Testis (tissue), 2 donors: ENCODE results near the gene RNGTT.

Experiments
- POLR2A ChIP-seq: fragments of 450-650 bp; IDR thresholded peaks from one replicate; pipeline ENCODE4 v1.6.1; 2017; ENCODE audit warnings: antibody characterized with exemption, mild to moderate bottlenecking, moderate library complexity
- TF ChIP-seq, protein P1 (sequence below), 3 experiments: fragments of 450-650 bp in 2 of 3; fragments of 200-600 bp in 1 of 3; sonication (generic) in 1 of 3; IDR thresholded peaks; one replicate each; pipeline ENCODE4 v1.5.1; 2016 to 2019; ENCODE audit warnings: antibody characterized with exemption in 3 of 3, mild to moderate bottlenecking in 2 of 3, moderate library complexity in 1 of 3

GRCh38 chr6:88641178-88641903 is 322.1 kb downstream of the RNGTT start:
- TF ChIP-seq, protein P1, sequence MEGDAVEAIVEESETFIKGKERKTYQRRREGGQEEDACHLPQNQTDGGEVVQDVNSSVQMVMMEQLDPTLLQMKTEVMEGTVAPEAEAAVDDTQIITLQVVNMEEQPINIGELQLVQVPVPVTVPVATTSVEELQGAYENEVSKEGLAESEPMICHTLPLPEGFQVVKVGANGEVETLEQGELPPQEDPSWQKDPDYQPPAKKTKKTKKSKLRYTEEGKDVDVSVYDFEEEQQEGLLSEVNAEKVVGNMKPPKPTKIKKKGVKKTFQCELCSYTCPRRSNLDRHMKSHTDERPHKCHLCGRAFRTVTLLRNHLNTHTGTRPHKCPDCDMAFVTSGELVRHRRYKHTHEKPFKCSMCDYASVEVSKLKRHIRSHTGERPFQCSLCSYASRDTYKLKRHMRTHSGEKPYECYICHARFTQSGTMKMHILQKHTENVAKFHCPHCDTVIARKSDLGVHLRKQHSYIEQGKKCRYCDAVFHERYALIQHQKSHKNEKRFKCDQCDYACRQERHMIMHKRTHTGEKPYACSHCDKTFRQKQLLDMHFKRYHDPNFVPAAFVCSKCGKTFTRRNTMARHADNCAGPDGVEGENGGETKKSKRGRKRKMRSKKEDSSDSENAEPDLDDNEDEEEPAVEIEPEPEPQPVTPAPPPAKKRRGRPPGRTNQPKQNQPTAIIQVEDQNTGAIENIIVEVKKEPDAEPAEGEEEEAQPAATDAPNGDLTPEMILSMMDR (IDR thresholded peaks at IDR 0.05) = no peak
- no peak for TF ChIP-seq POLR2A
